ENCODE results near the gene ITIH4.

Gene ITIH4

DNA sequence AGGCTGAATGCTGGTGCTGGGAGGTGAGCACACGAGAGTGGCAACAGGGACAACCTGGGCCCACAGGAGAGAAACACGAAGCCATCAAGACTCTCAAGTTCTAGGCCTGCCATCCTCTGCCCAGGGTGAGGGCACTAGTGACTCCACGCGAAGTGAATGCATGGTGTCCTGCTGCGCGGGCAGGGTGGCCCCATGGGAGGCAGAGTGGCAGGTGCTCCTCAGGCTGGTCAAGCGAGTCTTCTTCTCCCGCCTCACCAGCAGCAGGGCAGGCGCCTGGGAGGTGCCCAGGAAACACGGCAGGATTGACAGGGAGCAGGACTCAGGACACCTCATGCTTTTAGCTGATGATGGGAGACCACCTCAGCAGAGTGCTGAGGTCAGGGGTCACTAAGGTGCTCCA lies 40.0 kb upstream of the ITIH4 start:
- Histone ChIP-seq H3K4me1 (ENCODE audit: control insufficient read depth in 1 of 2, insufficient read depth in 1 of 2, low read depth in 1 of 2, low read length in 1 of 2) (peaks cover 48 to 66% of the 10 kb centered on the region in 2 experiments), H3K27me3 (no peaks in the 10 kb centered on the region), H3K4me3 (ENCODE audit: low read depth in 1 of 2, low read length in 1 of 2) (no peak overlapping the region), H3K9me3 (no peaks in the 10 kb centered on the region), H3K27ac (peak overlapping the region; percentile 59), H3K36me3 (no peaks in the 10 kb centered on the region)
- TF ChIP-seq, protein P1, sequence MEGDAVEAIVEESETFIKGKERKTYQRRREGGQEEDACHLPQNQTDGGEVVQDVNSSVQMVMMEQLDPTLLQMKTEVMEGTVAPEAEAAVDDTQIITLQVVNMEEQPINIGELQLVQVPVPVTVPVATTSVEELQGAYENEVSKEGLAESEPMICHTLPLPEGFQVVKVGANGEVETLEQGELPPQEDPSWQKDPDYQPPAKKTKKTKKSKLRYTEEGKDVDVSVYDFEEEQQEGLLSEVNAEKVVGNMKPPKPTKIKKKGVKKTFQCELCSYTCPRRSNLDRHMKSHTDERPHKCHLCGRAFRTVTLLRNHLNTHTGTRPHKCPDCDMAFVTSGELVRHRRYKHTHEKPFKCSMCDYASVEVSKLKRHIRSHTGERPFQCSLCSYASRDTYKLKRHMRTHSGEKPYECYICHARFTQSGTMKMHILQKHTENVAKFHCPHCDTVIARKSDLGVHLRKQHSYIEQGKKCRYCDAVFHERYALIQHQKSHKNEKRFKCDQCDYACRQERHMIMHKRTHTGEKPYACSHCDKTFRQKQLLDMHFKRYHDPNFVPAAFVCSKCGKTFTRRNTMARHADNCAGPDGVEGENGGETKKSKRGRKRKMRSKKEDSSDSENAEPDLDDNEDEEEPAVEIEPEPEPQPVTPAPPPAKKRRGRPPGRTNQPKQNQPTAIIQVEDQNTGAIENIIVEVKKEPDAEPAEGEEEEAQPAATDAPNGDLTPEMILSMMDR (IDR thresholded peaks at IDR 0.05) = no peak

DNA sequence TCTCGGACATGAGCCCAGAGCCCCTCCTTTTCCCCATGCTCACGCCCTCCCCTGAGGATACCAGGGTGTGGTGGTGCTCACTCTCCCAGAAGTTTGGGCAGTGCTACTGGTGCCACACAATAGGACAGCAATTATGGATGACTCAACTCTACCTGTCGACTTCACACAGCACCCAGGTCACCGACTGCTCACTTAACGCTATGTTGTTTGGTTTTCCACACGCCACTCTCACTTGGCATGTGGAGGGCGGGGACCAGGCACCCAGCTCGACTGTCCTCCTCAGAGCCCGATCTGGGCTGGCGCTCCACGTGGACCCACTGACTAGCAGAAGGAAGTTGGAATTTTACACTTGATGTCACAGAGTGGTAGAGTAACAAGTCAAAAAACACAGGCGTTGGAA lies 36.0 kb upstream of the ITIH4 start:
- H3K27ac ChIP-seq = no peak overlapping the region
- H3K36me3 ChIP-seq = no peaks in the 10 kb centered on the region
- TF ChIP-seq, protein P1 (IDR thresholded peaks at IDR 0.05) = no peak
- no peaks in the 10 kb centered on the region for H3K27me3 ChIP-seq
- H3K4me3 ChIP-seq (ENCODE audit: low read depth in 1 of 2, low read length in 1 of 2) = no peak overlapping the region
- H3K4me1 ChIP-seq (ENCODE audit: control insufficient read depth in 1 of 2, insufficient read depth in 1 of 2, low read depth in 1 of 2, low read length in 1 of 2) = peaks cover 23 to 26% of the 10 kb centered on the region in 2 experiments
- H3K9me3 ChIP-seq = no peaks in the 10 kb centered on the region

DNA sequence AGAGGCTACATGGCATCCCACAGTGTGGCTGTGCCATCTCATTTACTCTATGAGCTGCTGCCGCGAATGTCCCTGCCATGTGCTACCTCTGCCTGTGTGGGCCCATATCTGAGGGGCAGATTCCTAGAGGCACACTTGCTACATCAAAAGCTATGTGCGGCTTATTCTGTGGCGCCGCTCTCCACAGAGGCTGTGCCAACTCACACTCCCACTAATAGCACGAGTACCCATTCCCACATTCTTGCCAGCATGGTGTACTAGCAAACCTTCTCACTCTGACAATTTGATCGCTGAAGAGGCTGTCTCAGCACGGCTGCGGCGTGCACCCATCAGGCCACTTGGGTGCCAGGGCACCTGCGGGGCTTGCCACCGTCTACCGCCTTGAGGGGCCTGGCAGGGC lies 35.5 kb upstream of the ITIH4 start:
- H3K9me3 ChIP-seq = no peaks in the 10 kb centered on the region
- TF ChIP-seq, protein P1 (IDR thresholded peaks at IDR 0.05) = no peak
- H3K4me3 ChIP-seq (ENCODE audit: low read depth in 1 of 2, low read length in 1 of 2) = no peak overlapping the region
- no peaks in the 10 kb centered on the region for H3K27me3 ChIP-seq
- H3K36me3 ChIP-seq = peaks cover 3% of the 10 kb centered on the region
- H3K4me1 ChIP-seq (ENCODE audit: control insufficient read depth in 1 of 2, insufficient read depth in 1 of 2, low read depth in 1 of 2, low read length in 1 of 2) = peaks cover 18 to 22% of the 10 kb centered on the region in 2 experiments
- H3K27ac ChIP-seq = no peak overlapping the region

DNA sequence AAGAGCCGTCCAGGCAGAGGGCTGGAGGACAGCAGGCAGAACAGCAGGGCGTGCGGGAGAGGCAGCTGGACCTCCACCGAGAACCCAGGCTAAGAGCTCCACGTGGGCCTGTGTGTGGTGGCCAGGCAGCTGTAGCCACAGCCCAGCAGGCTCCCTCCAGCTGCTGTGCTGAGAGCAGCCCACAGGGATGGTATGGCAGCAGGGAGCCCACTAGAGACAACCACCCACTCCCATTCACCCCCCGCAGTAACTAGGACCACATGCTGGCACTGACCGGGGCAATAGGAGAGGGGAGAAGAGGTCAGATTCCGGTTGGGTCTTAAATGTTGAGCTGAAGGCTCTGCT lies 29.9 kb upstream of the ITIH4 start:
- peaks cover 17% of the 10 kb centered on the region for H3K36me3 ChIP-seq
- TF ChIP-seq, protein P1 (IDR thresholded peaks at IDR 0.05) = no peak
- H3K27ac ChIP-seq = no peak overlapping the region
- H3K9me3 ChIP-seq = no peaks in the 10 kb centered on the region
- no peak overlapping the region for H3K4me3 ChIP-seq (ENCODE audit: low read depth in 1 of 2, low read length in 1 of 2)
- no peaks in the 10 kb centered on the region for H3K27me3 ChIP-seq
- H3K4me1 ChIP-seq (ENCODE audit: control insufficient read depth in 1 of 2, insufficient read depth in 1 of 2, low read depth in 1 of 2, low read length in 1 of 2) = no peaks in the 10 kb centered on the region

DNA sequence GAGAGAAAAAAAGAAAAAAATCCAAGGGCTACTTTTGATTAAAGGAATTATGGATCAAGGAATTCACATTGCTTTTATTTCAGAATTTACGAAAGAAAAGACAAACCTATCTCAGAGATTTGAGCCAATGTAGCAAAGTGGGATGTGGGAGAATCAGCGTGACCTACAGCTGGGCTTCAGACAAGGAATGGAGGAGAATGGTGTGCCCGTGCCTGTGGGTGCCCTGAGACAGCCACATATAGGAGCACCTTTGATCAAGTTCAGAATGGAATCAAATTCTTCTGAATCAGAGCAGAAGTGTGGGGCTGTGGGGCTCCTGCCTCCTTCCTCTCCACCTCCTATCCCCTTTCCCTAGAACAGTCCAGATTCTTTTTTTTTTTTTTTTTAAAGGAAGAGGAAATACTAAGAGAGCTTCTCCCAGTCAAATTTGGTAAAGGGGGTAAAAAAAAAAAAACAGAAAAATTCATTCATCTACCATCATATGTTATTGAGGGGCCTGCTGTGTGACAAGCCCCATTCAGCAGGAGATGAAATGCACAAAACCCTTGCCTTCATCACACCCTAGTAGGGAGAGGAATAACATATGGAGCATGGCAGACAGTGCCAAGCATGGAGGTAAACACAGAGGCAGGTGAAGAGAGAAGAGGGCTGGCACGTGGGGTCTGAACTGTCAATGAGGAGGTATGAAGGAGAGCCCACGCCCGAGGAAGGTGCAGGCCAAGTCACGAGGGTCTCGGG lies 29.4 kb upstream of the ITIH4 start:
- Histone ChIP-seq H3K27ac (no peak overlapping the region), H3K27me3 (no peaks in the 10 kb centered on the region), H3K36me3 (peaks cover 23% of the 10 kb centered on the region), H3K4me3 (ENCODE audit: low read depth in 1 of 2, low read length in 1 of 2) (no peak overlapping the region), H3K9me3 (no peaks in the 10 kb centered on the region), H3K4me1 (ENCODE audit: control insufficient read depth in 1 of 2, insufficient read depth in 1 of 2, low read depth in 1 of 2, low read length in 1 of 2) (no peaks in the 10 kb centered on the region)
- TF ChIP-seq, protein P1 (IDR thresholded peaks at IDR 0.05) = no peak

Data from neutrophil (primary cell).